ENCODE results near the gene INPP4B. TPM values are rescaled to one million over a fixed set of nuclear protein-coding genes. Genes with fewer than 3 reads are reported as not detected.

INPP4B gene
- total and polyA plus RNA-seq, 2 of the 4 experiments (the other 2 are of a cell fraction) = 1.8 to 14.0 TPM

DNA sequence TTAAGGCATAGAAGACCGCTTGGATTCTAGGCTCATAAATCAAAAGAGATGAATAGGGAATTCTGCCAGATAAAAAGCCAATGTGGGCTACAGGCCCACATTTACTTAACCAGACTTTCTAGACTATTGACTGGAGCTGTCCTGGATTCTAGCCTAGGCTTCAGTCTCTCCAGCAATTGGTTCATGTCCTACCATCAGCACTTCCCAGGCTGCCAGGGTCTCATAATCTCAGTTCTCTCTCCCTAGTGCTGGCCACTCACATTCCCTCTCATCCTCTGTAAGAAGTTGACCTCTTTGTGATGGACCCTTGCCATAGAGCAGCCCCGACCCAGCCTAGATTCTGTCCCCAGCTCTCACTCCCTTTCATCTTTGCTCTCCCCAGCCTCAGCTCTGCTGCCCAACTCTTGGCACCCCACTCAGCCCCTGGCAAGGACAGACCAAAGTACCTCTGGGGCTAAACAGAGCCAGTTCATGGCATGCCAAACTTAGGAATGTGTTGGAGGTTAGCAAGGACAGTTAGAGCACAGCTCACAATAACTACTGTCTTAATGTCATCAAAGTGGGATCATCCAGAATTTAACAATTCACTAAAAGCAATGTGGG lies 396.2 kb downstream of the INPP4B start:
- H2BK20ac ChIP-seq (ENCODE audit: low read depth, low read length) = no peak overlapping the region
- no peaks in the 10 kb centered on the region for H3K9me1 ChIP-seq (ENCODE audit: insufficient read depth, low read length)
- no peak overlapping the region for H3K9ac ChIP-seq (ENCODE audit: low read depth, low read length)
- dilution Hi-C loops (cut with HindIII; ENCODE audit: low sequenced_read_pairs, unreplicated experiment) (no loop called here), in situ Hi-C loops (cut with MboI; ENCODE audit: low sequenced_read_pairs) (no loop called here), intact Hi-C loops (cut with micrococcal nuclease) (no loop called here)
- no peaks in the 10 kb centered on the region for H3K36me3 ChIP-seq (ENCODE audit: control insufficient read depth, insufficient read depth, low read length)
- no peak overlapping the region for H3K27ac ChIP-seq (ENCODE audit: insufficient read depth, low read length)
- H2BK5ac ChIP-seq (ENCODE audit: low read depth, low read length, poor library complexity, severe bottlenecking) = no peak overlapping the region
- no peaks in the 10 kb centered on the region for H4K20me1 ChIP-seq (ENCODE audit: insufficient read depth, low read length)
- H2AK9ac ChIP-seq (replicated peaks; ENCODE audit: low read depth, low read length, poor library complexity) = no peak overlapping the region
- ATAC-seq (ENCODE audit: low read depth) (no peak), DNase-seq (no peak)
- no peak overlapping the region for H4K8ac ChIP-seq (ENCODE audit: low read depth in 2 of 2, low read length in 2 of 2)
- H3K23ac ChIP-seq (ENCODE audit: low read depth, low read length) = no peak overlapping the region
- H2AFZ ChIP-seq (replicated peaks; ENCODE audit: low read length, poor library complexity) = no peak overlapping the region
- no TSS peak for BruUV-seq (replicated peaks)
- H3K4ac ChIP-seq (ENCODE audit: low read depth, low read length) = no peak overlapping the region
- no peak overlapping the region for H2AK5ac ChIP-seq (ENCODE audit: low read depth, low read length)
- whole genome bisulfite sequencing, 2 experiments (ENCODE audit: extremely low coverage in 2 of 2, insufficient read length in 1 of 2) = no CpG with 5 or more reads among the region's 2 CpGs
- H3K18ac ChIP-seq (ENCODE audit: low read depth, low read length) = no peak overlapping the region
- H3K14ac ChIP-seq (replicated peaks; ENCODE audit: low read depth, low read length) = no peak overlapping the region; the same call in 1 of the 2 replicates
- no peak overlapping the region for H3K4me2 ChIP-seq (ENCODE audit: low read depth, low read length)
- H3K79me1 ChIP-seq (ENCODE audit: low read depth in 1 of 2, low read length in 2 of 2) = no peaks in the 10 kb centered on the region
- no peak overlapping the region for H3K56ac ChIP-seq (ENCODE audit: extremely low read depth, insufficient read depth, low read length)
- no peaks in the 10 kb centered on the region for H3K9me3 ChIP-seq (ENCODE audit: control insufficient read depth, insufficient read depth, low read length)
- H3K4me1 ChIP-seq (ENCODE audit: control insufficient read depth, insufficient read depth, low read length) = peaks cover 3% of the 10 kb centered on the region; the same call in 1 of the 2 replicates
- H4K91ac ChIP-seq (ENCODE audit: insufficient read depth, low read depth, low read length) = no peak overlapping the region
- POLR2A ChIA-PET (ENCODE audit: unreplicated experiment) = no interaction called here
- no peak overlapping the region for H2BK15ac ChIP-seq (ENCODE audit: low read depth, low read length)
- TF ChIP-seq RFX5 (IDR thresholded peaks at IDR 0.05; ENCODE audit: low read depth, low read length) (no peak), MAFK (IDR thresholded peaks at IDR 0.05; ENCODE audit: low read depth, low read length) (no peak), FOS (IDR thresholded peaks at IDR 0.05; ENCODE audit: low read depth, low read length) (no peak), CEBPB (IDR thresholded peaks at IDR 0.05; ENCODE audit: low read depth, low read length) (no peak), NFE2L2 (IDR thresholded peaks at IDR 0.05; ENCODE audit: low read depth, low read length) (no peak), BHLHE40 (IDR thresholded peaks at IDR 0.05; ENCODE audit: low read depth, low read length) (no peak), MAZ (IDR thresholded peaks at IDR 0.05; ENCODE audit: borderline replicate concordance, low read depth, low read length) (no peak)
- TF ChIP-seq, protein P1, sequence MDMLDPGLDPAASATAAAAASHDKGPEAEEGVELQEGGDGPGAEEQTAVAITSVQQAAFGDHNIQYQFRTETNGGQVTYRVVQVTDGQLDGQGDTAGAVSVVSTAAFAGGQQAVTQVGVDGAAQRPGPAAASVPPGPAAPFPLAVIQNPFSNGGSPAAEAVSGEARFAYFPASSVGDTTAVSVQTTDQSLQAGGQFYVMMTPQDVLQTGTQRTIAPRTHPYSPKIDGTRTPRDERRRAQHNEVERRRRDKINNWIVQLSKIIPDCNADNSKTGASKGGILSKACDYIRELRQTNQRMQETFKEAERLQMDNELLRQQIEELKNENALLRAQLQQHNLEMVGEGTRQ (IDR thresholded peaks at IDR 0.05; ENCODE audit: low read depth, low read length) = no peak
- no peak overlapping the region for H4K5ac ChIP-seq (ENCODE audit: low read depth, low read length)
- no peak overlapping the region for H3K4me3 ChIP-seq (ENCODE audit: insufficient read depth, low read depth, low read length)
- H3K27me3 ChIP-seq (ENCODE audit: control insufficient read depth, insufficient read depth, low read length) = no peaks in the 10 kb centered on the region
- H2BK120ac ChIP-seq (ENCODE audit: low read depth, low read length) = no peak overlapping the region
- CTCF ChIA-PET = interaction anchor here (0.7 kb wide), 1 partner anchor 167 kb away, joined by 3 read pairs; no protein-coding TSS in a partner anchor
